ENCODE results near the gene TCEAL9.
"Not testable (repeated sequence)": the region's sequence is repeated elsewhere in the genome, so short reads cannot be mapped to it uniquely, and the experiment has no call there.

The TCEAL9 gene

GRCh38 chrX:103357871-103358270 lies 1.6 kb downstream of the TCEAL9 start:
- Histone ChIP-seq H3K9ac (ENCODE audit: low read length) (peak overlapping the region; percentile 97), H3K4me3 (ENCODE audit: low read length) (peak overlapping the region; percentile 67), H3K4me1 (ENCODE audit: control insufficient read depth, insufficient read depth, low read length) (peaks cover 6% of the 10 kb centered on the region)

DNA sequence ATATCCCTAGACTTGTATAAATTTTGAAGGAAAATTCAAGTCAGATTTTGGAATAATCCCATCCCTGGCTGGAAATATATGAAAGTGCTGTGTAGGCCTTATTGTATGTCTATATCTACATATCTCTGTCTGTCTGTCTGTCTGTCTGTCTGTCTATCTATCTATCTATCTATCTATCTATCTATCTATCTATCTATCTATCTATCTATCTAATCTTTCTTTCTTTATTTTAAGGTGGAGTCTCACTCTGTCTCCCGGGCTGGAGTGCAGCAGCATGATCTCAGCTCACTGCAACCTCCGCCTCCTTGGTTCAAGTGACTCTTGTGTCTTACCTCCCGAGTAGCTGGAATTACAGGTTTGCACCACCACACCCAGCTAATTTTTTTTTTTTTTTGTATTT lies 3.3 kb downstream of the TCEAL9 start:
- not testable (repeated sequence) for H3K4me3 ChIP-seq (ENCODE audit: low read length); H3K27me3 ChIP-seq (ENCODE audit: control insufficient read depth, insufficient read depth, low read length); H3K36me3 ChIP-seq (ENCODE audit: control insufficient read depth, insufficient read depth, low read length); H3K4me1 ChIP-seq (ENCODE audit: control insufficient read depth, insufficient read depth, low read length); H3K9ac ChIP-seq (ENCODE audit: low read length); H3K9me3 ChIP-seq (ENCODE audit: control insufficient read depth, low read length)

More at GRCh38 chrX:103357871-103358270, 1.6 kb downstream of the TCEAL9 start:
- Histone ChIP-seq H3K9me3 (ENCODE audit: control insufficient read depth, low read length) (no peaks in the 10 kb centered on the region), H3K27me3 (ENCODE audit: control insufficient read depth, insufficient read depth, low read length) (no peaks in the 10 kb centered on the region), H3K36me3 (ENCODE audit: control insufficient read depth, insufficient read depth, low read length) (no peaks in the 10 kb centered on the region)

- Histone ChIP-seq H3K9me3 (ENCODE audit: control insufficient read depth, low read length) (no peaks in the 10 kb centered on the region), H3K36me3 (ENCODE audit: control insufficient read depth, insufficient read depth, low read length) (no peaks in the 10 kb centered on the region), H3K4me3 (ENCODE audit: low read length) (no peak overlapping the region), H3K9ac (ENCODE audit: low read length) (no peak overlapping the region), H3K27me3 (ENCODE audit: control insufficient read depth, insufficient read depth, low read length) (no peaks in the 10 kb centered on the region), H3K4me1 (ENCODE audit: control insufficient read depth, insufficient read depth, low read length) (peaks cover 6% of the 10 kb centered on the region)
Observed at GRCh38 chrX:103360092-103360491, 3.8 kb downstream of the TCEAL9 start.

- H3K9ac ChIP-seq (ENCODE audit: low read length): no peak overlapping the region
- H3K27me3 ChIP-seq (ENCODE audit: control insufficient read depth, insufficient read depth, low read length): no peaks in the 10 kb centered on the region
- no peaks in the 10 kb centered on the region for H3K36me3 ChIP-seq (ENCODE audit: control insufficient read depth, insufficient read depth, low read length)
- peaks cover 3% of the 10 kb centered on the region for H3K4me1 ChIP-seq (ENCODE audit: control insufficient read depth, insufficient read depth, low read length)
- H3K4me3 ChIP-seq (ENCODE audit: low read length): no peak overlapping the region
- no peaks in the 10 kb centered on the region for H3K9me3 ChIP-seq (ENCODE audit: control insufficient read depth, low read length)
Observed at GRCh38 chrX:103360916-103361315, 4.6 kb downstream of the TCEAL9 start.

- no peaks in the 10 kb centered on the region for H3K27me3 ChIP-seq (ENCODE audit: control insufficient read depth, insufficient read depth, low read length)
- H3K9ac ChIP-seq (ENCODE audit: low read length): no peak overlapping the region
- no peaks in the 10 kb centered on the region for H3K36me3 ChIP-seq (ENCODE audit: control insufficient read depth, insufficient read depth, low read length)
- H3K4me3 ChIP-seq (ENCODE audit: low read length): no peak overlapping the region
- peaks cover 3% of the 10 kb centered on the region for H3K4me1 ChIP-seq (ENCODE audit: control insufficient read depth, insufficient read depth, low read length)
- H3K9me3 ChIP-seq (ENCODE audit: control insufficient read depth, low read length): no peaks in the 10 kb centered on the region
Observed at GRCh38 chrX:103361798-103362197, 5.5 kb downstream of the TCEAL9 start.

GRCh38 chrX:103362474-103362873 lies 6.2 kb downstream of the TCEAL9 start:
- Histone ChIP-seq H3K36me3 (ENCODE audit: control insufficient read depth, insufficient read depth, low read length) (no peaks in the 10 kb centered on the region), H3K4me3 (ENCODE audit: low read length) (no peak overlapping the region), H3K9ac (ENCODE audit: low read length) (no peak overlapping the region), H3K27me3 (ENCODE audit: control insufficient read depth, insufficient read depth, low read length) (no peaks in the 10 kb centered on the region), H3K9me3 (ENCODE audit: control insufficient read depth, low read length) (no peaks in the 10 kb centered on the region), H3K4me1 (ENCODE audit: control insufficient read depth, insufficient read depth, low read length) (peaks cover 3% of the 10 kb centered on the region)

- no peak overlapping the region for H3K9ac ChIP-seq (ENCODE audit: low read length)
- H3K27me3 ChIP-seq (ENCODE audit: control insufficient read depth, insufficient read depth, low read length): no peaks in the 10 kb centered on the region
Observed at GRCh38 chrX:103363046-103363445, 6.7 kb downstream of the TCEAL9 start.

GRCh38 chrX:103367502-103367901 lies 11.2 kb downstream of the TCEAL9 start:
- no peak overlapping the region for H3K4me3 ChIP-seq (ENCODE audit: low read length)
- H3K9me3 ChIP-seq (ENCODE audit: control insufficient read depth, low read length): no peaks in the 10 kb centered on the region
- no peak overlapping the region for H3K9ac ChIP-seq (ENCODE audit: low read length)
- no peaks in the 10 kb centered on the region for H3K4me1 ChIP-seq (ENCODE audit: control insufficient read depth, insufficient read depth, low read length)
- no peaks in the 10 kb centered on the region for H3K36me3 ChIP-seq (ENCODE audit: control insufficient read depth, insufficient read depth, low read length)
- H3K27me3 ChIP-seq (ENCODE audit: control insufficient read depth, insufficient read depth, low read length): no peaks in the 10 kb centered on the region

More at GRCh38 chrX:103363046-103363445, 6.7 kb downstream of the TCEAL9 start:
- Histone ChIP-seq H3K36me3 (ENCODE audit: control insufficient read depth, insufficient read depth, low read length) (no peaks in the 10 kb centered on the region), H3K4me3 (ENCODE audit: low read length) (no peak overlapping the region), H3K4me1 (ENCODE audit: control insufficient read depth, insufficient read depth, low read length) (peaks cover 3% of the 10 kb centered on the region), H3K9me3 (ENCODE audit: control insufficient read depth, low read length) (no peaks in the 10 kb centered on the region)

DNA sequence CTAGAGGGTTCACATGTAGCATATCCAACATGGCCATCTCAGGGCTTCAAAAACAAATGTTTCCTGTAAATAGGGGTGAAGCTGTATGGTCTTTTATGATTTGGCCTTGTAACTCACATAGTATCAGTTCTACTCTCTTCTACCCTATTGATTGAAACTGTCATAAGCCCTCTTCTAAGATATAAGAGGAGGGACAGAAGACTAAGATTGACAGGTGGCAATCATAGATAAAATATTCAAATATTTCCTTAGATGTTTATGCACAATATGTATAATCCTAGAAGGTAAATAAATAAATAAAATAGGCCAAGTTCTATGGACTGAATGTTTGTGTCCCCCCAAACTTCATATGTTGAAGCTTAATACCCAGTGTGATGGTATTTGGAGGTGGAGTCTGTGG lies 13.2 kb downstream of the TCEAL9 start:
- Histone ChIP-seq H3K36me3 (ENCODE audit: control insufficient read depth, insufficient read depth, low read length) (no peaks in the 10 kb centered on the region), H3K4me1 (ENCODE audit: control insufficient read depth, insufficient read depth, low read length) (no peaks in the 10 kb centered on the region), H3K4me3 (ENCODE audit: low read length) (no peak overlapping the region), H3K9me3 (ENCODE audit: control insufficient read depth, low read length) (no peaks in the 10 kb centered on the region), H3K27me3 (ENCODE audit: control insufficient read depth, insufficient read depth, low read length) (no peaks in the 10 kb centered on the region), H3K9ac (ENCODE audit: low read length) (no peak overlapping the region)

- Histone ChIP-seq H3K4me3 (ENCODE audit: low read length) (no peak overlapping the region), H3K4me1 (ENCODE audit: control insufficient read depth, insufficient read depth, low read length) (no peaks in the 10 kb centered on the region), H3K27me3 (ENCODE audit: control insufficient read depth, insufficient read depth, low read length) (no peaks in the 10 kb centered on the region), H3K9ac (ENCODE audit: low read length) (no peak overlapping the region), H3K9me3 (ENCODE audit: control insufficient read depth, low read length) (no peaks in the 10 kb centered on the region), H3K36me3 (ENCODE audit: control insufficient read depth, insufficient read depth, low read length) (no peaks in the 10 kb centered on the region)
Observed at GRCh38 chrX:103372886-103373285, 16.6 kb downstream of the TCEAL9 start.

DNA sequence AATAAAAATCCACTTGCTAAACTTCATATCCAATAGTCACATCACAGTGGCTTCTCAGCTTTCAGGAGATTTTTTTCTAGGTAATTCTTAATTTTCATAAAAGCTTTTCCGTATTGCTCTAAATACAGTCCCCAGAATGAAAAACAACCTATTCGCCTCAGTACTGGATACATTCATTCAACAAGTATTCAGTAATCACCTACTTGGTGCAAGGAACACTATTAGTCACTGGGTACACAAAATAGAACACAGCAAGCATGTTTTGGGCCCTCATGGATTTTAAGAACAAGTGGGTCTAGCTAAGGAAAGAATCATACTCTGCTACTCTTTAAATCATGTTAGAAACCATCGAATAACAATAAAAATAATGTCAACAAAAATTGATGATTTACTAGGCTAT lies 17.3 kb downstream of the TCEAL9 start:
- Histone ChIP-seq H3K27me3 (ENCODE audit: control insufficient read depth, insufficient read depth, low read length) (no peaks in the 10 kb centered on the region), H3K36me3 (ENCODE audit: control insufficient read depth, insufficient read depth, low read length) (no peaks in the 10 kb centered on the region), H3K4me3 (ENCODE audit: low read length) (no peak overlapping the region), H3K4me1 (ENCODE audit: control insufficient read depth, insufficient read depth, low read length) (no peaks in the 10 kb centered on the region), H3K9ac (ENCODE audit: low read length) (no peak overlapping the region), H3K9me3 (ENCODE audit: control insufficient read depth, low read length) (no peaks in the 10 kb centered on the region)

GRCh38 chrX:103376118-103376978 lies 20.0 kb downstream of the TCEAL9 start, which contains the start of gene BEX3:
BEX3 (plus strand) TSS chrX:103376538; CDS start chrX:103377522, 984 bp downstream.
- Histone ChIP-seq H3K36me3 (ENCODE audit: control insufficient read depth, insufficient read depth, low read length) (no peaks in the 10 kb centered on the region), H3K27me3 (ENCODE audit: control insufficient read depth, insufficient read depth, low read length) (no peaks in the 10 kb centered on the region), H3K4me3 (ENCODE audit: low read length) (no peak within 1 kb of the TSS), H3K4me1 (ENCODE audit: control insufficient read depth, insufficient read depth, low read length) (no peaks in the 10 kb centered on the region), H3K9ac (ENCODE audit: low read length) (peak within 1 kb of the TSS; percentile 62), H3K9me3 (ENCODE audit: control insufficient read depth, low read length) (no peaks in the 10 kb centered on the region)
